ENCODE measurements around the gene CTNNA1. TPM values are rescaled to one million over a fixed set of nuclear protein-coding genes. Genes with fewer than 3 reads are reported as not detected.
"Not testable (repeated sequence)": the region's sequence is repeated elsewhere in the genome, so short reads cannot be mapped to it uniquely, and the experiment has no call there.

The CTNNA1 gene
- total RNA-seq, 2 donors from 2014 or later = 107 to 140 TPM

DNA sequence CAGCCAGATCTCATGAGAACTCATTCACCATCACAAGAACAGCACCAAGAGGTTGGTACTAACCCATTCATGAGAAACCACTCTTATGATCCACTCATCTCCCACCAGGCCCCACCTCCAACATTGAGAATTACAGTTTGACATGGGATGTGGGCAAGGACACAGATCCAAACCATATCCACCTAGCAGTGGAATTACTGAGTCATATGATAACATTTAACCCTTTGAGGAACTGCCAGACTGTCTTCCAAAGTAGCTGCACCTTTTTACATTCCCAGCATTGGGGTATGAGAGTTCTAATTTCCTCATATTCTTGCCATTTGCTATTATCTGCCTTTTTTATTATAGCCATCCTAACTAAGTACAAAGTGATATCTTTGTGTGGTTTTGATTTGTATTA lies 51.9 kb downstream of the CTNNA1 start:
- no peak for TF ChIP-seq POLR2A (IDR thresholded peaks at IDR 0.05)
- TF ChIP-seq, protein P1, sequence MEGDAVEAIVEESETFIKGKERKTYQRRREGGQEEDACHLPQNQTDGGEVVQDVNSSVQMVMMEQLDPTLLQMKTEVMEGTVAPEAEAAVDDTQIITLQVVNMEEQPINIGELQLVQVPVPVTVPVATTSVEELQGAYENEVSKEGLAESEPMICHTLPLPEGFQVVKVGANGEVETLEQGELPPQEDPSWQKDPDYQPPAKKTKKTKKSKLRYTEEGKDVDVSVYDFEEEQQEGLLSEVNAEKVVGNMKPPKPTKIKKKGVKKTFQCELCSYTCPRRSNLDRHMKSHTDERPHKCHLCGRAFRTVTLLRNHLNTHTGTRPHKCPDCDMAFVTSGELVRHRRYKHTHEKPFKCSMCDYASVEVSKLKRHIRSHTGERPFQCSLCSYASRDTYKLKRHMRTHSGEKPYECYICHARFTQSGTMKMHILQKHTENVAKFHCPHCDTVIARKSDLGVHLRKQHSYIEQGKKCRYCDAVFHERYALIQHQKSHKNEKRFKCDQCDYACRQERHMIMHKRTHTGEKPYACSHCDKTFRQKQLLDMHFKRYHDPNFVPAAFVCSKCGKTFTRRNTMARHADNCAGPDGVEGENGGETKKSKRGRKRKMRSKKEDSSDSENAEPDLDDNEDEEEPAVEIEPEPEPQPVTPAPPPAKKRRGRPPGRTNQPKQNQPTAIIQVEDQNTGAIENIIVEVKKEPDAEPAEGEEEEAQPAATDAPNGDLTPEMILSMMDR (IDR thresholded peaks at IDR 0.05) = no peak
- Histone ChIP-seq H3K4me3 (no peak overlapping the region), H3K27ac (no peak overlapping the region), H3K9me3 (no peaks in the 10 kb centered on the region), H3K4me1 (no peaks in the 10 kb centered on the region), H3K36me3 (replicated peaks in 1 of 2; ENCODE audit: insufficient read depth in 1 of 2, low read depth in 2 of 2) (no peaks in the 10 kb centered on the region), H3K27me3 (no peaks in the 10 kb centered on the region)
- no peak for DNase-seq
- intact Hi-C loops (cut with DNase I) = no loop called here
- ATAC-seq = no peak

DNA sequence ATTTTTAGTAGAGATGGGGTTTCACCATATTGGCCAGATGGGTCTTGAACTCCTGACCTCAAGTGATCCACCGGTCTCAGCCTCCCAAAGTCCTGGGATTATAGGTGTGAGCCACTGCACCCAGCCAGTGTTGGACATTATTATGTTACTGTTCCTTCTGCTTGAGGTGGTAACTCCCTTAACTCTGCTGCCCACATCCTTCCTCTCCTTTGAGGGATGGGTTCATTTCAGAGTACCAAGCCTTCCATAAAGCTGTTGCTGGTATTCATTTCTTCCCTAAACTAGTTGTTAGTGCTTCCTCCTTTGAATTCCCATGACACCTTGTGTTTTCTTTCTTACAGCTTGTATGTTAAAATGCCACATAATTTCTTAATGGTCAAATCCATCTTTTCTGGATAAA lies 54.0 kb downstream of the CTNNA1 start:
- ATAC-seq (no peak), DNase-seq (no peak)
- Histone ChIP-seq H3K27me3 (no peaks in the 10 kb centered on the region), H3K27ac (no peak overlapping the region), H3K4me3 (no peak overlapping the region), H3K4me1 (no peaks in the 10 kb centered on the region), H3K9me3 (no peaks in the 10 kb centered on the region), H3K36me3 (replicated peaks in 1 of 2; ENCODE audit: insufficient read depth in 1 of 2, low read depth in 2 of 2) (peaks cover 0 to 2% of the 10 kb centered on the region in 2 donors)
- WGBS, 2 donors = 75 to 100% methylated on average over 1 of the region's 1 CpG
- intact Hi-C loops (cut with DNase I) = no loop called here
- no peak for TF ChIP-seq POLR2A (IDR thresholded peaks at IDR 0.05)
- TF ChIP-seq, protein P1 (IDR thresholded peaks at IDR 0.05) = no peak

DNA sequence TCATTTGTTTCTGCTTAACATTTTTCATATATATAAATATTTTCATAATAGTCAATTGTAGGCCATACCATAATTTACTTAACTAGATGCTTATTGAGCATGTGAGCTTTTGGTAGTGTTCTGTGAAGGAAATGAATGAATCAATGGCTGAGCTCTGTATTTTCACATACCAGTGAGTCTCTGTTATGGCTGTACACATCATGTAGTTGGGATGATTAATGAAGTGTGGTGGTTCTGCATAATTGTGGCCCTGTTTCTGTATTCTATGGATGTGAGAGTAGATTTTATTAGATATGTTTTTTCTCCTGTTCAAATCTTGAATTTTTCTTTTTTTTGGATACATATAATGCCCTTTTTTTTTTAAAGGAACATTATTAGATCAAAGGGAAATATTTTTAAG lies 56.2 kb downstream of the CTNNA1 start:
- no peak for DNase-seq
- Histone ChIP-seq H3K4me1 (no peaks in the 10 kb centered on the region), H3K4me3 (no peak overlapping the region), H3K36me3 (replicated peaks in 1 of 2; ENCODE audit: insufficient read depth in 1 of 2, low read depth in 2 of 2) (peaks cover 0 to 7% of the 10 kb centered on the region in 2 donors), H3K9me3 (no peaks in the 10 kb centered on the region), H3K27me3 (no peaks in the 10 kb centered on the region), H3K27ac (no peak overlapping the region)
- intact Hi-C loops (cut with DNase I) = no loop called here
- TF ChIP-seq, protein P1 (IDR thresholded peaks at IDR 0.05) = no peak
- no peak for TF ChIP-seq POLR2A (IDR thresholded peaks at IDR 0.05)
- ATAC-seq = no peak

DNA sequence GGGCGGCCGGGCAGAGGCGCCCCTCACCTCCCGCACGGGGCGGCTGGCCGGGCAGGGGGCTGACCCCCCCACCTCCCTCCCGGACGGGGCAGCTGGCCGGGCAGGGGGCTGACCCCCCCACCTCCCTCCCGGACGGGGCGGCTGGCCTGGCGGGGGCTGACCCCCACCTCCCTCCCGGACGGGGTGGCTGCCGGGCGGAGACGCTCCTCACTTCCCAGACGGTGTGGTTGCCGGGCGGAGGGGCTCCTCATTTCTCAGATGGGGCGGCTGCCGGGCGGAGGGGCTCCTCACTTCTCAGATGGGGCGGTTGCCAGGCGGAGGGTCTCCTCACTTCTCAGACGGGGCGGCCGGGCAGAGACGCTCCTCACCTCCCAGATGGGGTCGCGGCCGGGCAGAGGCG lies 57.6 kb downstream of the CTNNA1 start:
- DNase-seq; H3K36me3 ChIP-seq (replicated peaks in 1 of 2; ENCODE audit: insufficient read depth in 1 of 2, low read depth in 2 of 2); ATAC-seq; H3K4me3 ChIP-seq; intact Hi-C loops (cut with DNase I); H3K4me1 ChIP-seq; H3K27me3 ChIP-seq; H3K9me3 ChIP-seq; H3K27ac ChIP-seq: not testable (repeated sequence)
- WGBS, 2 donors = no CpG with 5 or more reads among the region's 35 CpGs

DNA sequence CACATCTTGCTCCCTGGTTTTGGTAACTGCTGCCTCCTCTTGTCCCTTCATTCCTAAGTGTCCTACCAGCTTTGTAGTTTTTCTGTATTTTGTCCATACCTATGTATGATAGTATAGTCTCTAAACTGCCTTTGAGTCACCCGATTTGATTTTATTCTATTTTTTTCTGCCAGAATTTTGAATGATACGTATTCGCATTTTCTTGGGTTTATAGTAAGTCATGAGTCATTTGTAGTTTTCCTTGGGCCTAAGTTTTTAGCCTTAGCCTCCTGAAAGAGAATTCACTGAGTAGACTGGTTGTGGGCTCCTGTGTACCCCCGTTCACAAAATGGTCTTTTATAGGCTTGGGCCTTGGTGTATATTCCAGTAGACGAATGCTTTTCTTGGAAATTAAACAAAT lies 62.3 kb downstream of the CTNNA1 start:
- H3K4me3 ChIP-seq = no peak overlapping the region
- no peaks in the 10 kb centered on the region for H3K9me3 ChIP-seq
- H3K36me3 ChIP-seq (replicated peaks in 1 of 2; ENCODE audit: insufficient read depth in 1 of 2, low read depth in 2 of 2) = peaks cover 0 to 7% of the 10 kb centered on the region in 2 donors
- H3K4me1 ChIP-seq = peaks cover 11% of the 10 kb centered on the region
- no peak for DNase-seq
- no peaks in the 10 kb centered on the region for H3K27me3 ChIP-seq
- ATAC-seq = no peak
- TF ChIP-seq, protein P1 (IDR thresholded peaks at IDR 0.05) = no peak
- TF ChIP-seq POLR2A (IDR thresholded peaks at IDR 0.05) = no peak
- intact Hi-C loops (cut with DNase I) = no loop called here
- no peak overlapping the region for H3K27ac ChIP-seq
- WGBS, 2 donors = 94 to 95% methylated on average over 5 of the region's 5 CpGs

All from body of pancreas (tissue), 4 donors.